B cell (primary cell): Measurements from ENCODE around the gene AIMP2. TPM values are rescaled to one million over a fixed set of nuclear protein-coding genes. Genes with fewer than 3 reads are reported as not detected.

Source experiments
- ATAC-seq: fragments of 200-7000 bp; cut with Tn5 transposase; one replicate; pipeline ENCODE4 v1.10.0; 2021; ENCODE audit warnings: low read depth, mild to moderate bottlenecking, moderate number of reproducible peaks, moderate library complexity
- CTCF ChIA-PET: fragments of 350-600 bp; sonication (Branson Sonifier 250); formaldehyde crosslinking; loops from one replicate; lab custom pipeline; 2021; ENCODE audit warnings: antibody characterized with exemption, inconsistent platforms; lab: Charles Lee
- POLR2A ChIA-PET: fragments of 350-600 bp; sonication (Branson Sonifier 250); formaldehyde crosslinking; loops from one replicate; lab custom pipeline; 2021; ENCODE audit warnings: antibody characterized with exemption; lab: Charles Lee
- DNase-seq: peaks from one replicate; pipeline ENCODE4 v3.0.0; 2013
- H2AFZ ChIP-seq: 2 replicates; pipeline ENCODE4 v1.6.1; 2012; ENCODE audit warnings: mild to moderate bottlenecking, low read depth, low read length; ENCODE audit not compliant: insufficient read depth, poor library complexity, severe bottlenecking
- H3K27ac ChIP-seq, 2 donors: 1 replicate in 1 of 2; 2 replicates in 1 of 2; pipeline ENCODE4 v1.5.1; 2012 to 2013; ENCODE audit warnings: low read length in 2 of 2, mild to moderate bottlenecking in 2 of 2, moderate library complexity in 1 of 2
- H3K27me3 ChIP-seq, 4 experiments: fragments of 200-600 bp in 1 of 4; sonication (generic) in 1 of 4; replicated peaks in 1 of 4; 1 replicate in 2 of 4; 2 replicates in 2 of 4; pipeline versions ENCODE4 v1.6.1 to v1.7.0; 2013 to 2016; ENCODE audit warnings: low read length in 3 of 4, mild to moderate bottlenecking in 2 of 4, mixed read lengths in 1 of 4, moderate library complexity in 1 of 4; ENCODE audit not compliant: insufficient read depth in 4 of 4, control insufficient read depth in 3 of 4; ENCODE audit errors: control extremely low read depth in 1 of 4
- H3K36me3 ChIP-seq, 2 experiments: replicated peaks in 1 of 2; 1 replicate in 1 of 2; 2 replicates in 1 of 2; pipeline versions ENCODE4 v1.6.1 to v1.7.1; 2013; ENCODE audit warnings: low read length in 1 of 2; ENCODE audit not compliant: insufficient read depth in 2 of 2, control insufficient read depth in 1 of 2; ENCODE audit errors: control extremely low read depth in 1 of 2, extremely low read depth in 1 of 2
- H3K4me1 ChIP-seq, 2 donors: fragments of 200-600 bp in 1 of 2; sonication (generic) in 1 of 2; 1 replicate in 1 of 2; 2 replicates in 1 of 2; pipeline versions ENCODE4 v1.5.1 to v1.6.1; 2013 to 2017; ENCODE audit warnings: low read length in 2 of 2; ENCODE audit not compliant: control insufficient read depth in 2 of 2, insufficient read depth in 2 of 2
- H3K4me2 ChIP-seq: replicated peaks from 2 replicates; pipeline ENCODE3; 2012; ENCODE audit warnings: mild to moderate bottlenecking, low read depth, low read length; ENCODE audit not compliant: poor library complexity, severe bottlenecking
- H3K4me3 ChIP-seq, 5 experiments: fragments of 200-600 bp in 1 of 5; sonication (generic) in 1 of 5; 1 replicate in 3 of 5; 2 replicates in 2 of 5; pipeline versions ENCODE4 v1.5.1 to v1.7.0; 2011 to 2016; ENCODE audit warnings: low read length in 4 of 5, mild to moderate bottlenecking in 4 of 5, low read depth in 2 of 5, control low read depth in 1 of 5, moderate library complexity in 1 of 5; ENCODE audit not compliant: insufficient read depth in 1 of 5; ENCODE audit errors: control extremely low read depth in 1 of 5, extremely low read depth in 1 of 5
- H3K79me2 ChIP-seq: fragments of 200-600 bp; sonication (generic); one replicate; pipeline ENCODE4 v1.6.0; 2016; ENCODE audit warnings: low read length; ENCODE audit not compliant: control insufficient read depth, insufficient read depth
- H3K9ac ChIP-seq: fragments of 200-600 bp; sonication (generic); 2 replicates; pipeline ENCODE4 v1.6.1; 2017; ENCODE audit warnings: mild to moderate bottlenecking, low read length, moderate library complexity
- H3K9me3 ChIP-seq, 3 donors: one replicate each; pipeline versions ENCODE4 v1.6.1 to v1.7.1; 2013; ENCODE audit warnings: low read length in 2 of 3; ENCODE audit not compliant: control insufficient read depth in 2 of 3, insufficient read depth in 1 of 3; ENCODE audit errors: control extremely low read depth in 1 of 3
- H4K20me1 ChIP-seq: 2 replicates; pipeline ENCODE4 v1.6.0; 2012; ENCODE audit warnings: mild to moderate bottlenecking, low read length; ENCODE audit not compliant: insufficient read depth, control insufficient read depth, poor library complexity, severe bottlenecking
- H3K27ac Mint-ChIP-seq: one replicate; pipeline ENCODE4 v1.8.0; 2021; ENCODE audit warnings: mixed read lengths
- H3K27me3 Mint-ChIP-seq: one replicate; pipeline ENCODE4 v1.8.0; 2021; ENCODE audit warnings: mixed read lengths
- H3K4me1 Mint-ChIP-seq: one replicate; pipeline ENCODE4 v1.8.0; 2021; ENCODE audit warnings: mixed read lengths
- H3K4me3 Mint-ChIP-seq: one replicate; pipeline ENCODE4 v1.8.0; 2021; ENCODE audit warnings: mixed read lengths
- H3K9me3 Mint-ChIP-seq: one replicate; pipeline ENCODE4 v1.8.0; 2022; ENCODE audit warnings: mixed read lengths; ENCODE audit not compliant: insufficient read depth
- EZH2 ChIP-seq: IDR thresholded peaks from 2 replicates; pipeline ENCODE4 v1.6.1; 2012; ENCODE audit warnings: borderline replicate concordance, low read depth, mild to moderate bottlenecking, moderate library complexity, low read length; ENCODE audit not compliant: insufficient read depth, poor library complexity, severe bottlenecking
- WGBS: methylation state at CpG from one replicate; pipeline ENCODE4 v1.1.5; 2013; ENCODE audit warnings: missing lambda C conversion rate; ENCODE audit not compliant: insufficient coverage; 5-methylcytosine and 5-hydroxymethylcytosine counted together
- intact Hi-C: fragments of 100-400 bp; cut with micrococcal nuclease; formaldehyde crosslinking; loops from one replicate; pipeline ENCODE4 v1.10.0; 2022
- polyA plus RNA-seq: library from polyadenylated mRNA; depleted of rRNA; stranded (reverse); fragments of >200 nt; gene quantifications from 2 replicates; pipeline ENCODE4 v1.2.3, GENCODE V29; 2012
- total RNA-seq, 2 donors: library from RNA; stranded (reverse); fragments of 120-200 nt in 1 of 2; gene quantifications; 1 replicate in 1 of 2; 2 replicates in 1 of 2; pipeline versions ENCODE4 v1.2.3 to v1.2.4, GENCODE V29; 2013 to 2022
- TF ChIP-seq, protein P1 (sequence below): fragments of 200-600 bp; IDR thresholded peaks from one replicate; pipeline ENCODE4 v1.8.0; 2022; ENCODE audit warnings: antibody characterized with exemption, mild to moderate bottlenecking

The AIMP2 gene
- total and polyA plus RNA-seq, 2 donors (not counting 1 experiment from before 2014, with no cell fraction given): 11.7 to 14.0 TPM

GRCh38 chr7:6023974-6024435, 14.9 kb downstream of the AIMP2 start:
- TF ChIP-seq, protein P1, sequence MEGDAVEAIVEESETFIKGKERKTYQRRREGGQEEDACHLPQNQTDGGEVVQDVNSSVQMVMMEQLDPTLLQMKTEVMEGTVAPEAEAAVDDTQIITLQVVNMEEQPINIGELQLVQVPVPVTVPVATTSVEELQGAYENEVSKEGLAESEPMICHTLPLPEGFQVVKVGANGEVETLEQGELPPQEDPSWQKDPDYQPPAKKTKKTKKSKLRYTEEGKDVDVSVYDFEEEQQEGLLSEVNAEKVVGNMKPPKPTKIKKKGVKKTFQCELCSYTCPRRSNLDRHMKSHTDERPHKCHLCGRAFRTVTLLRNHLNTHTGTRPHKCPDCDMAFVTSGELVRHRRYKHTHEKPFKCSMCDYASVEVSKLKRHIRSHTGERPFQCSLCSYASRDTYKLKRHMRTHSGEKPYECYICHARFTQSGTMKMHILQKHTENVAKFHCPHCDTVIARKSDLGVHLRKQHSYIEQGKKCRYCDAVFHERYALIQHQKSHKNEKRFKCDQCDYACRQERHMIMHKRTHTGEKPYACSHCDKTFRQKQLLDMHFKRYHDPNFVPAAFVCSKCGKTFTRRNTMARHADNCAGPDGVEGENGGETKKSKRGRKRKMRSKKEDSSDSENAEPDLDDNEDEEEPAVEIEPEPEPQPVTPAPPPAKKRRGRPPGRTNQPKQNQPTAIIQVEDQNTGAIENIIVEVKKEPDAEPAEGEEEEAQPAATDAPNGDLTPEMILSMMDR: no peak
- TF ChIP-seq EZH2: no peak
- no peaks in the 10 kb centered on the region for H3K27me3 Mint-ChIP-seq
- H3K4me3 Mint-ChIP-seq: no peak overlapping the region
- WGBS: 90% methylated on average over 7 of the region's 7 CpGs
- Histone ChIP-seq H2AFZ (no peak overlapping the region), H3K4me1 (peaks cover 15 to 22% of the 10 kb centered on the region in 2 donors), H3K79me2 (peaks cover 9% of the 10 kb centered on the region), H3K27ac (no peak overlapping the region), H3K27me3 (no peaks in the 10 kb centered on the region), H3K9me3 (no peaks in the 10 kb centered on the region), H3K9ac (no peak overlapping the region), H3K4me3 (no peak overlapping the region), H3K36me3 (peaks cover 17 to 81% of the 10 kb centered on the region in 2 experiments), H4K20me1 (no peaks in the 10 kb centered on the region), H3K4me2 (no peak overlapping the region)
- DNase-seq (no peak), ATAC-seq (no peak)
- peak overlapping the region; percentile 74 for H3K27ac Mint-ChIP-seq
- H3K4me1 Mint-ChIP-seq: peaks cover 22% of the 10 kb centered on the region
- POLR2A ChIA-PET: interaction anchor here (0.8 kb wide), 1 partner anchor 15 kb away, joined by 9 read pairs; the partner anchor contains the start of genes AIMP2 and PMS2
- CTCF ChIA-PET: interaction anchor here (0.6 to 1.7 kb wide), 5 partner anchors 27 to 464 kb away, joined by 3 to 4 read pairs (median 3); no protein-coding TSS in a partner anchor
- intact Hi-C loops: no loop called here
- H3K9me3 Mint-ChIP-seq: no peaks in the 10 kb centered on the region
